Measurements from ENCODE around the gene MAN1A1.
A peak's percentile ranks its signal among the peaks of the same experiment; 100 is the strongest.

Gene MAN1A1

GRCh38 chr6:119134752-119135151 lies 214.8 kb downstream of the MAN1A1 start:
- no peak for DNase-seq (ENCODE audit: low read depth)
- no peak overlapping the region for H3K4me3 ChIP-seq (ENCODE audit: low read length)
- TF ChIP-seq CTCF (IDR thresholded peaks at IDR 0.05; ENCODE audit: insufficient read depth, low read depth, low read length, missing control alignments): no peak

GRCh38 chr6:119133400-119133799 lies 216.2 kb downstream of the MAN1A1 start:
- no peak for DNase-seq (ENCODE audit: low read depth)
- TF ChIP-seq CTCF (IDR thresholded peaks at IDR 0.05; ENCODE audit: insufficient read depth, low read depth, low read length, missing control alignments): no peak
- H3K4me3 ChIP-seq (ENCODE audit: low read length): no peak overlapping the region

DNA sequence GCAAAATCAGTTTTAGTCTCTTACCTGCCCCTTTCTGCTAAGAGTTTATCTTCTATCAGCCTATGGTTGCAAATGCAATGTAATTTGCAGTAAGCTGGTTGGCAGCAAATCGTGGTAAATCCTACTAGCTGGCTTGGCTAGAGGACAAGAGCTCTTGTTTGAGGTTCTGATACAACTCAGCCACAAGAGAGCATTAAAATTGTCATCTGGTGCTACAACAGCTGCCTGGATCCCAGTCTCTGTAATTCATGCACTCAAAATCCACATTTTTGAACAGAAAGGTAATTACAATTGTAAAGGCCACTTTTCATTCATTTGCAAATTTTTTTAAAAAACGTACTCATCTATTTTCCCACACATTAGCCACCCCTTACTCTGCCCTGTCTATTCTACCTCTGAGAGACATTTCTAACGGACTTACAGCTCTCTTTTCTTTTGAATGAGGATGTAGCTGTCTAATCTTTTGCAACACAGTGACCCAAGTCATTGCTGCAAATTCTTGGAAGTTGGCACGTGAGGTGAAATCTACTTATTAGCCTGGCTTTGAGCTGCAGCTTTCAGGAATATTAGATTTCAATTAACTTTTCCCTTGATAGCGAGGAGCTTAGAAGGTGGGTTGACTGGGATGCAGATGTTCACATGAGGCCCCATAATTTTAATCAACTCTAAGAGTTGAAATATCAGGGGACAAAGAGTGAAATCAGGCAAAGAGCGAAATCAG lies 217.1 kb downstream of the MAN1A1 start:
- H3K4me3 ChIP-seq (ENCODE audit: low read length): no peak overlapping the region
- DNase-seq (ENCODE audit: low read depth): no peak
- TF ChIP-seq CTCF (IDR thresholded peaks at IDR 0.05; ENCODE audit: insufficient read depth, low read depth, low read length, missing control alignments): no peak

DNA sequence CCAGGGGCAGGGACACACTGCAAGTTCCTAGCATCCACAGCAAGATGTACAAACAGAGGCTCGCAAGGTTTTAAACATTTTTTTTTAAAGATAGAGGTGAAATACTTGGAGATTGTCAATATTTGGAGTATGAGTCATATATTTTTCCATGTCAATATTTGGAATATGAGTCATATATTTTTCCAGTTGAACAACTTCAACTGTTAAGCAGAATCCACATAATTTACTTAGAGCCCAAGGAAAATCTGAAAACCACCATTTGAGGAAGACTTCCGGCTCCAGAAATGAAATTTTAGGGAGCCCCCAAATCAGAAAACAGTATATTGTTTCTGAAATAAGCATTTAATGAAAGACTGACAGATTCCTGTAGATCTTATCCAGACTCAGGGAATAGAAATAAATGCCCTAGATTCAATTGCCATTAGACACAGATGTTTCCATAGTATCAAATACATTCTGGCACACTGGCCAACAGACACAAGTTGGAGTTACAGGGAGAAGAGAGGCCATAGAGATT lies 219.5 kb downstream of the MAN1A1 start:
- H3K4me3 ChIP-seq (ENCODE audit: low read length): no peak overlapping the region
- TF ChIP-seq CTCF (IDR thresholded peaks at IDR 0.05; ENCODE audit: insufficient read depth, low read depth, low read length, missing control alignments): no peak
- peak; percentile 58 for DNase-seq (ENCODE audit: low read depth)

DNA sequence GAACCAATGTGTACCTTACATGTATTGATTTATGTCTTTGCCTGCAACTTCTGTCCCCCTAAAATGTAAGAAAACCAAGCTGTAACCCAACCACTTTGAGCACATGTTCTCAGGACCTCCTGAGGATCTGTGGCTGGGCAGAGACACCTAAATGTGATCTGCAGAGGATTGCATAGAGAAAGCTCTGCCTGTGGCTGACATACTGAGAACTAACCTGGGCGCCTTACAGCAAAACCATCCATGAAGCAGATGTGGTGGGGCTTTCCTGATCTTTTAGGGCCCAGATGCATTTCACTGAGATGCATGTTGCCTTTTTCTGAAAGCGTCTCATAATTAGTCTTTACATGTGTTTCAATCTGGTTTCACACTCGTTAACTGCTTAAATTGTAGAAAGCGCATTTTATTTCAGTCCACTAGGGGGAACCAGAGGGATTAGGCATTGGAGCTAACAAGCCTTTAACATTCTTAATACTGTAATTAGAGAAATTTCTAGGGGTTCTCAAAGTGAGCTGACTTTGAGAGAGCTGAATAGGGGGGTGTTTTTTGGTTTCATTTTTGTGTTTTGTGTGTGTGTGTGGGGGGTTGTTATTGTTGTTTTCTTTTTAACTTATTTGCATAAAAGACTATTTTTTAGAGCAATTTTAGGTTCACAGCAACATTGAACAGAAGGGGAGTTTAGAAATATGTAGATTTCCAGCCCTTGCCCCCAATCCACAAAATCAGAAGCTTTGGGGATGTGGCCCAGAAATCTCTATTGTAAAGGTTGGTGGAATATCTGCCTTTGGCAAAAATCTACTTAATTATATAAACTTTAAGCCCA lies 220.2 kb downstream of the MAN1A1 start:
- no peak overlapping the region for H3K4me3 ChIP-seq (ENCODE audit: low read length)
- DNase-seq (ENCODE audit: low read depth): peak; percentile 77
- peak; percentile 79 for TF ChIP-seq CTCF (IDR thresholded peaks at IDR 0.05; ENCODE audit: insufficient read depth, low read depth, low read length, missing control alignments)

- no peak overlapping the region for H3K4me3 ChIP-seq (ENCODE audit: low read length)
- no peak for TF ChIP-seq CTCF (IDR thresholded peaks at IDR 0.05; ENCODE audit: insufficient read depth, low read depth, low read length, missing control alignments)
- DNase-seq (ENCODE audit: low read depth): no peak
These were observed 221.2 kb downstream of the MAN1A1 start for GRCh38 chr6:119128252-119128912.
